SW480 (cell line): ENCODE data around the gene TSC22D2.

Experiments used
- DNase-seq: peaks from one replicate; pipeline ENCODE4 v3.0.0-alpha.2; 2016; ENCODE audit warnings: low spot score

Gene TSC22D2

GRCh38 chr3:150385296-150386242, 22.5 kb upstream of the TSC22D2 start:
- DNase-seq, result no peak

- DNase-seq, result no peak
Observed at GRCh38 chr3:150388498-150389418, 19.3 kb upstream of the TSC22D2 start.

- DNase-seq, result no peak
Observed at GRCh38 chr3:150390087-150390486, 18.0 kb upstream of the TSC22D2 start.

GRCh38 chr3:150391161-150391560, 16.9 kb upstream of the TSC22D2 start:
- DNase-seq, result no peak

- no peak for DNase-seq
Observed at GRCh38 chr3:150393745-150394144, 14.4 kb upstream of the TSC22D2 start.

- no peak for DNase-seq
Observed at GRCh38 chr3:150394606-150395005, 13.5 kb upstream of the TSC22D2 start.

- DNase-seq, result no peak
Observed at GRCh38 chr3:150396491-150396890, 11.6 kb upstream of the TSC22D2 start.

GRCh38 chr3:150396956-150397550, 11.0 kb upstream of the TSC22D2 start:
- DNase-seq, result no peak

- DNase-seq, result no peak
Observed at GRCh38 chr3:150399060-150399459, 9.0 kb upstream of the TSC22D2 start.

- no peak for DNase-seq
Observed at GRCh38 chr3:150401285-150401684, 6.8 kb upstream of the TSC22D2 start.

- DNase-seq, result no peak
Observed at GRCh38 chr3:150402217-150402616, 5.9 kb upstream of the TSC22D2 start.

- DNase-seq, result no peak
Observed at GRCh38 chr3:150404023-150404422, 4.1 kb upstream of the TSC22D2 start.

- peak; percentile 35 for DNase-seq
Observed at GRCh38 chr3:150407051-150407807, 869 bp upstream of the TSC22D2 start.

GRCh38 chr3:150407808-150408220, 284 bp upstream of the TSC22D2 start:
- DNase-seq, result peak; percentile 63

- DNase-seq, result no peak
Observed at GRCh38 chr3:150409125-150409511, 1.0 kb downstream of the TSC22D2 start.

GRCh38 chr3:150409512-150410310, 1.6 kb downstream of the TSC22D2 start:
- DNase-seq, result peak; percentile 70

GRCh38 chr3:150410311-150411105, 2.4 kb downstream of the TSC22D2 start:
- DNase-seq, result peak; percentile 50

GRCh38 chr3:150411106-150411460, 3.0 kb downstream of the TSC22D2 start:
- DNase-seq, result no peak

GRCh38 chr3:150411546-150411945, 3.4 kb downstream of the TSC22D2 start:
- no peak for DNase-seq

GRCh38 chr3:150411976-150412375, 3.9 kb downstream of the TSC22D2 start:
- DNase-seq, result no peak
